Upper lobe of left lung (tissue), 6 donors: ENCODE results near the gene FKBP5. TPM values are rescaled to one million over a fixed set of nuclear protein-coding genes. Genes with fewer than 3 reads are reported as not detected.

ENCODE experiments used
- ATAC-seq, 2 donors: fragments of 200-7000 bp; cut with Tn5 transposase; one replicate each; pipeline ENCODE4 v1.9.1; 2022; ENCODE audit warnings: mild to moderate bottlenecking in 2 of 2, moderate library complexity in 2 of 2; ENCODE audit not compliant: low FRiP score in 2 of 2
- DNase-seq, 2 donors: peaks; one replicate each; pipeline ENCODE4 v3.0.0-alpha.2; 2019 to 2020
- H3K27ac ChIP-seq, 4 donors: fragments of 200-600 bp; sonication (generic); one replicate each; pipeline ENCODE4 v1.5.1; 2016 to 2019
- H3K27me3 ChIP-seq, 4 donors: fragments of 200-600 bp; sonication (generic); one replicate each; pipeline ENCODE4 v1.5.1; 2017 to 2019
- H3K36me3 ChIP-seq, 4 donors: fragments of 200-600 bp; sonication (generic); one replicate each; pipeline ENCODE4 v1.5.1; 2016 to 2019
- H3K4me1 ChIP-seq, 4 donors: fragments of 200-600 bp; sonication (generic); one replicate each; pipeline ENCODE4 v1.5.1; 2018 to 2019
- H3K4me3 ChIP-seq, 4 donors: fragments of 200-600 bp; sonication (generic); one replicate each; pipeline ENCODE4 v1.5.1; 2017 to 2019; ENCODE audit warnings: mild to moderate bottlenecking in 2 of 4, moderate library complexity in 1 of 4
- H3K9me3 ChIP-seq, 4 donors: fragments of 200-600 bp; sonication (generic); one replicate each; pipeline ENCODE4 v1.5.1; 2018 to 2019
- EP300 ChIP-seq, 4 donors: sonication (generic); formaldehyde crosslinking; IDR thresholded peaks; one replicate each; pipeline ENCODE4 v1.5.1; 2017; ENCODE audit warnings: antibody characterized with exemption in 4 of 4, control low read depth in 2 of 4
- POLR2A ChIP-seq, 4 donors: fragments of 450-650 bp; IDR thresholded peaks; one replicate each; pipeline ENCODE4 v1.5.1; 2016 to 2017; ENCODE audit warnings: antibody characterized with exemption in 4 of 4, mild to moderate bottlenecking in 2 of 4
- POLR2AphosphoS5 ChIP-seq, 2 donors: sonication (generic); formaldehyde crosslinking; IDR thresholded peaks; one replicate each; pipeline ENCODE4 v1.5.1; 2017; ENCODE audit warnings: antibody characterized with exemption in 2 of 2
- WGBS, 2 donors: methylation state at CpG; one replicate each; pipeline ENCODE4 v1.1.5; 2017 to 2018; 5-methylcytosine and 5-hydroxymethylcytosine counted together
- total RNA-seq, 6 donors: library from RNA; depleted of rRNA in 4 of 6; stranded (reverse); fragments of >200 nt in 4 of 6; gene quantifications; one replicate each; pipeline versions ENCODE4 v1.1.0 to v1.2.1, GENCODE V29; 2016 to 2021
- TF ChIP-seq, protein P1 (sequence below), 6 experiments: fragments of 450-650 bp in 4 of 6; fragments of 200-600 bp in 2 of 6; sonication (generic) in 2 of 6; IDR thresholded peaks; one replicate each; pipeline ENCODE4 v1.5.1; 2016 to 2019; ENCODE audit warnings: antibody characterized with exemption in 6 of 6
- donor health status: DM: no; HTN: no; CAD: no; lungs with moderate emphysema.
- donor health status: DM: no; HTN: yes; CAD: no; lungs with severe emphysema.

Gene FKBP5
- total RNA-seq, 6 donors from 2014 or later = 112 to 203 (median 143) TPM

DNA sequence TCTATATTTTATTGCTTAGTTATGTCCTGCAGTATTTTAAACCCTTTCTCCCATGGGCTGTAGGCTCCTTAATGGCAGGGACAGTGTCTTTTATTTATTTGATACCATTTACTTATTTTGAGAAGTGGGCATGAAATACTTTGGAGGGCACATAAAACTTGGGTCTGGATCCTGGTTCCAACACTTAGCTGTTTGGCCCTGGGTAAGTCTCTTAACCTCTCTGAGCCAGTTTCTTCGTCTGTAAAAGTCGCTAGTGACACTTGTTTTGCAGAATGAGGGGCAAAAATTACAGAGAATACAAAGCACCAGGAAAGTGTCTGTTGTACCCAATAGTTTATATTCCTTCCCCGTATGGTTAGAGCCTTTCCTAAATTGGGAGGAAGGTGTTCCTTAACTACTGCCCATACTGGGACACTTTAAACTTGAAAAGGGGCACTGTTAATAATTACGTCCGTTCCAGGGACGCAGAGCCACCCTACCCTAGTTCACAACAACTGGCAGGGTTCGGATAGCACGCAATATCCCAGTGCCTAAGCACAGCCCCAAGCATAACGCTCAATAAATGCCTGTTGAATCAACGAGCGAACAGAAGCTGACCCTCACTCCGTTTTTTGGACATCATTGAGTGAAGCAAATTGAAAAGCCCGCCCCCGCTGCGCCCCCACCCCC lies 42.2 kb upstream of the FKBP5 start:
- Histone ChIP-seq H3K36me3 (no peaks in the 10 kb centered on the region), H3K9me3 (no peaks in the 10 kb centered on the region), H3K27ac (peak overlapping the region; percentile 99 to 100 (median 100)), H3K4me1 (peaks cover 72 to 87% (median 82%) of the 10 kb centered on the region in 4 donors), H3K4me3 (peak overlapping the region in 3 of 4 donors; percentile 51 to 66 (median 59)), H3K27me3 (no peaks in the 10 kb centered on the region)
- ATAC-seq = no peak
- DNase-seq = no peak
- WGBS, 2 donors = 11 to 19% methylated on average over 7 to 12 of the region's 15 CpGs
- TF ChIP-seq EP300 (IDR thresholded peaks at IDR 0.05) (no peak), POLR2A (IDR thresholded peaks at IDR 0.05) (no peak), POLR2AphosphoS5 (IDR thresholded peaks at IDR 0.05) (no peak)
- TF ChIP-seq, protein P1, sequence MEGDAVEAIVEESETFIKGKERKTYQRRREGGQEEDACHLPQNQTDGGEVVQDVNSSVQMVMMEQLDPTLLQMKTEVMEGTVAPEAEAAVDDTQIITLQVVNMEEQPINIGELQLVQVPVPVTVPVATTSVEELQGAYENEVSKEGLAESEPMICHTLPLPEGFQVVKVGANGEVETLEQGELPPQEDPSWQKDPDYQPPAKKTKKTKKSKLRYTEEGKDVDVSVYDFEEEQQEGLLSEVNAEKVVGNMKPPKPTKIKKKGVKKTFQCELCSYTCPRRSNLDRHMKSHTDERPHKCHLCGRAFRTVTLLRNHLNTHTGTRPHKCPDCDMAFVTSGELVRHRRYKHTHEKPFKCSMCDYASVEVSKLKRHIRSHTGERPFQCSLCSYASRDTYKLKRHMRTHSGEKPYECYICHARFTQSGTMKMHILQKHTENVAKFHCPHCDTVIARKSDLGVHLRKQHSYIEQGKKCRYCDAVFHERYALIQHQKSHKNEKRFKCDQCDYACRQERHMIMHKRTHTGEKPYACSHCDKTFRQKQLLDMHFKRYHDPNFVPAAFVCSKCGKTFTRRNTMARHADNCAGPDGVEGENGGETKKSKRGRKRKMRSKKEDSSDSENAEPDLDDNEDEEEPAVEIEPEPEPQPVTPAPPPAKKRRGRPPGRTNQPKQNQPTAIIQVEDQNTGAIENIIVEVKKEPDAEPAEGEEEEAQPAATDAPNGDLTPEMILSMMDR (IDR thresholded peaks at IDR 0.05) = no peak

DNA sequence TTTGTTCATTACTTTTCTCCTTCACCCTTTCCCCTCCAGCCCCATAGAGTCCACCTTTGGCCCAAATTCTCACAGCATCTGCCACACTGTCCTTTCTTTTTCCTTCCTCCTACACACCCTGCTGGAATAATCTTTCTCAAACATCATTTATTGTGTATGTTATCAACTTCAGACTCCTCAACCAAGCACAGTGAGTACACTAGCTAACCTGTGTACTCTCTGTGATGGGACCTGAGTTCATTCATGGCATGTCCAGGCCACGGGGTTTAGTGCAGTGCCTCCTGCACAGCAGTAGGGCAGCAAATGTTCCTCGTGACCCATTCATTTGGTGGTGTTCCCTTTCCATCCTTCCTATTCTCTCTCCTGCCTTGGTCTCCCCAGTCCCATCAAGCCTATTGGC lies 41.0 kb upstream of the FKBP5 start:
- no peak for ATAC-seq
- Histone ChIP-seq H3K36me3 (no peaks in the 10 kb centered on the region), H3K9me3 (no peaks in the 10 kb centered on the region), H3K27ac (peak overlapping the region; percentile 99 to 100 (median 100)), H3K27me3 (no peaks in the 10 kb centered on the region), H3K4me3 (no peak overlapping the region), H3K4me1 (peaks cover 79 to 91% (median 86%) of the 10 kb centered on the region in 4 donors)
- no peak for DNase-seq
- 43 to 44% methylated on average over 2 of the region's 2 CpGs for WGBS, 2 donors
- TF ChIP-seq EP300 (IDR thresholded peaks at IDR 0.05) (no peak), POLR2AphosphoS5 (IDR thresholded peaks at IDR 0.05) (no peak), POLR2A (IDR thresholded peaks at IDR 0.05) (no peak)
- TF ChIP-seq, protein P1 (IDR thresholded peaks at IDR 0.05) = no peak

DNA sequence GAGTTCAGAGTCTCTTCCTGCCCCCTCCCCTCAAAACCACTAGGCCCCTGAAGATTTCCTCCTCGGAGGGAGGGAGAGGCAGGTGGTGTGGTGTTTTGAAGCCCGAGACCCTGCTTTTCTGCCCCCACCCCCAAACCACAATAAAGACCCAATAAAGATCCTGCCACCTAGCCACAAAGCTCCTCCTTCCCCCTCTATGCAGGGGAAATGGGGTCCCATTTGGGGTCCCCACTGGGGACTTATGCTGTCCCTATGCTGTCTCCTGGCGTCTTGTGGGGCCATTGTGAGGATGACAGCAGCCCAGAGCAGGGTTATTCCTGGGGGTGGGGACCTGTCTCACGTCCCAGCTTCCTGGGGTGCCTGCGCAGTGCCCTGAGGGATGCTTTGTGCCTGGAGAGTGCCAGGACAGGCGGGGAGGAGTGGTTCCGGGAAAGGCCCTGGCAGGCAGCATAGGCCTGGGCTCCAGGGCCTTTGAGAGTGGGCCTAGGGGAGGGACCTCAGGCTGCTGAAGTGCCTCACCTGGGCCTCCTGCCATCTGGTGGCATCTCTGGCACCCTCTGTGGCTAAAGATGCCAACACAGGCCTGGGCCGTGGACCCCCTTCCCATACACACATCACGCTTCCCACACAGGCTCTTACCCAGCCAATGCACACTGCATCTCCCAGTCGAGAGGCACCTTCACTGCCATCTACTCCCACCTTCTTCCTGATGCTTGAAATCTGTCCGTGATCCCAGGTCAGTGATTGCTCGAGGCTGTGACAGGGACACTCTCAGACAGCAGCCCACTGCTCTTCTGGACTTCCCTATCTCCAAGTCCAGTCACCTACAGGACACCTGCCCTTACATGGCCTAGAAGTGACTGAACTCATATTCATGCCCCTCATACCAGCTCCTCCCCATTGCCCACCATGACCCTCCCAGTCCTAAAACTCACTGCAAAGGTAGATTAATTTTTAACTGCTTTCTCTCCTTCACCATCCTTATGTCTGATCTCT lies 40.3 kb upstream of the FKBP5 start:
- Histone ChIP-seq H3K36me3 (no peaks in the 10 kb centered on the region), H3K27ac (peak overlapping the region; percentile 99 to 100 (median 100)), H3K4me3 (peak overlapping the region in 3 of 4 donors; percentile 38 to 49 (median 48)), H3K9me3 (no peaks in the 10 kb centered on the region), H3K27me3 (no peaks in the 10 kb centered on the region), H3K4me1 (peaks cover 84 to 95% (median 90%) of the 10 kb centered on the region in 4 donors)
- peak in 1 of 2 donors; percentile 8 for ATAC-seq
- 48 to 49% methylated on average over 7 to 12 of the region's 12 CpGs for WGBS, 2 donors
- peak in 1 of 2 donors; percentile 92 for DNase-seq
- TF ChIP-seq POLR2A (IDR thresholded peaks at IDR 0.05) = peak in 2 of 4 donors; percentile 10 to 61
- TF ChIP-seq, protein P1 (IDR thresholded peaks at IDR 0.05) = peak in 3 of 6 experiments; percentile 28 to 50 (median 41)
- TF ChIP-seq EP300 (IDR thresholded peaks at IDR 0.05) = peak; percentile 65 to 97 (median 80)
- TF ChIP-seq POLR2AphosphoS5 (IDR thresholded peaks at IDR 0.05) = peak; percentile 80 to 94

DNA sequence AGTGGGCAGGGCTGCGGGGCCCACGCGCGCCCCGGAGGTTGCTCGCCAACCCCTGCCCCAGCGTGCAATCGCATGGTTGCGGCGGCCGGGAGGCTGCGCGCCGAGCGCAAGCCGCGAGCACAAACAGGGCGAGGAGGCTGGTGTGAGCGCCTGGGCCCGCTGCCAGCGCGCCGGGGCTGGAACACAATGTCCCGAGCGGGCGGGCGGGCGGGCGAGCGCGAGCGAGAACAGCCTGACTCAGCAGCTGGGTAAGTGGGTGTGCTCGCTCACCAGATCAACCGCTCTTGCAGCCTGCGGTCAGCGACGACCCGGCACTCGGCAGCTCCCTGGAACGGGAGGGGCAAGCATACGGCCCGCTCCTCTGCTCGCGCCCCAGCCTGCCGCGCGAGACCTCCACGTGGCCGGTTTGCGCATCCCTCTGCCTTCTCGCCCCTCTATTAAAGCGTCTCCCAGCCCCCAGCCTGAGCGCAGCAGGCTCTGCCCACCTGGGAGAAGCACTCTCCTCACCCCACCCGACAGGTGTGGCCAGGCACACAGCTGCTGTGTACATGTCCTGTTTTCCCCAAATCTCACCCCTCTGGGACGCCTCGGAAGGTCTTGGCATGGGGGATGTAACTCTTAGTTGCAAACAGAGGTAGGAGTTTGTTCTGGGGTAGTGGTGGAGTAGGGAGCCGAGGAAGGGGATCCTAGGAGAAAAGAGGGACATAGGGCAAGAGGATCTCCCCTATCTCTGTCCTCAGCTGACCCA lies 39.4 kb upstream of the FKBP5 start:
- WGBS, 2 donors = 2 to 5% methylated on average over 9 to 31 of the region's 57 CpGs
- Histone ChIP-seq H3K27me3 (no peaks in the 10 kb centered on the region), H3K9me3 (no peaks in the 10 kb centered on the region), H3K4me1 (peaks cover 83 to 94% (median 90%) of the 10 kb centered on the region in 4 donors), H3K4me3 (peak overlapping the region in 3 of 4 donors; percentile 38 to 49 (median 48)), H3K36me3 (no peaks in the 10 kb centered on the region), H3K27ac (peak overlapping the region; percentile 99 to 100 (median 100))
- peak; percentile 94 to 99 (median 98) for TF ChIP-seq EP300 (IDR thresholded peaks at IDR 0.05)
- peak; percentile 96 to 98 for TF ChIP-seq POLR2AphosphoS5 (IDR thresholded peaks at IDR 0.05)
- peak in 2 of 4 donors; percentile 26 to 95 for TF ChIP-seq POLR2A (IDR thresholded peaks at IDR 0.05)
- TF ChIP-seq, protein P1 (IDR thresholded peaks at IDR 0.05) = peak in 3 of 6 experiments; percentile 25 to 54 (median 51)
- ATAC-seq (peak; percentile 80 to 86), DNase-seq (peak; percentile 97 to 100)
